ENCODE results near the gene RNASE13.

DNA sequence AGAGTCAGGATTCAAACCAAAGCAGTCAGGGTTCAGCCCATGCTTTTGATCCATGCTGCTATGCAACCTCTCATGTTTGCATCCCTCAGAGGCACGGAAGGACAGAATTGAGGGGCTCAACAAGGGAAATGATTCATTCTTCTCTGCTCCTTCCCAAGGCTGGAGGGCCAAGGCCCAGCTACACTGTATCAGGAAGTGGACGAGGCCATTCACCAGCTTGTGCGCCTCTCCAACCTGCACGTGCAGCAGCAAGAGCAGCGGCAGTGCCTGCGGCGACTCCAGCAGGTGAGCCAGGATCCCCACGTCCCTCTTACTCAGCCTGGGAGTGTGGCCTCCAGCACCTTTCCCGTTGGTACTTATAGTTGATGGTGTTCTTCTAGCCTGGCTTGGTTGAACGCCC is 44.1 kb upstream of the RNASE13 start:
- TF ChIP-seq POLR2AphosphoS5 (IDR thresholded peaks at IDR 0.05), result no peak
- no peak for TF ChIP-seq POLR2A (IDR thresholded peaks at IDR 0.05)
